ENCODE results near the gene CEACAM19. TPM values are rescaled to one million over a fixed set of nuclear protein-coding genes. Genes with fewer than 3 reads are reported as not detected.
"Not testable (repeated sequence)": the region's sequence is repeated elsewhere in the genome, so short reads cannot be mapped to it uniquely, and the experiment has no call there.

Gene CEACAM19, protein sequence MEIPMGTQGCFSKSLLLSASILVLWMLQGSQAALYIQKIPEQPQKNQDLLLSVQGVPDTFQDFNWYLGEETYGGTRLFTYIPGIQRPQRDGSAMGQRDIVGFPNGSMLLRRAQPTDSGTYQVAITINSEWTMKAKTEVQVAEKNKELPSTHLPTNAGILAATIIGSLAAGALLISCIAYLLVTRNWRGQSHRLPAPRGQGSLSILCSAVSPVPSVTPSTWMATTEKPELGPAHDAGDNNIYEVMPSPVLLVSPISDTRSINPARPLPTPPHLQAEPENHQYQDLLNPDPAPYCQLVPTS
- total RNA-seq = 1 to 10 TPM in 1 of 2 experiments, under 1 TPM in 1; 0.63 to 1.3 TPM

- Mint-ChIP-seq H3K27me3 (no peaks in the 10 kb centered on the region), H3K36me3 (ENCODE audit: low read depth) (no peaks in the 10 kb centered on the region), H3K27ac (no peak within 1 kb of the TSS), H3K4me1 (ENCODE audit: low read depth) (no peaks in the 10 kb centered on the region), H3K4me3 (no peak within 1 kb of the TSS), H3K9me3 (no peaks in the 10 kb centered on the region)
- intact Hi-C loops (cut with micrococcal nuclease) = no loop called here
- ChIA-PET CTCF (interaction anchor here (0.6 to 1.0 kb wide), 2 partner anchors 15 to 52 kb away, joined by 3 to 5 read pairs; no protein-coding TSS in a partner anchor), POLR2A (no interaction called here)
- TF ChIP-seq, protein P1, sequence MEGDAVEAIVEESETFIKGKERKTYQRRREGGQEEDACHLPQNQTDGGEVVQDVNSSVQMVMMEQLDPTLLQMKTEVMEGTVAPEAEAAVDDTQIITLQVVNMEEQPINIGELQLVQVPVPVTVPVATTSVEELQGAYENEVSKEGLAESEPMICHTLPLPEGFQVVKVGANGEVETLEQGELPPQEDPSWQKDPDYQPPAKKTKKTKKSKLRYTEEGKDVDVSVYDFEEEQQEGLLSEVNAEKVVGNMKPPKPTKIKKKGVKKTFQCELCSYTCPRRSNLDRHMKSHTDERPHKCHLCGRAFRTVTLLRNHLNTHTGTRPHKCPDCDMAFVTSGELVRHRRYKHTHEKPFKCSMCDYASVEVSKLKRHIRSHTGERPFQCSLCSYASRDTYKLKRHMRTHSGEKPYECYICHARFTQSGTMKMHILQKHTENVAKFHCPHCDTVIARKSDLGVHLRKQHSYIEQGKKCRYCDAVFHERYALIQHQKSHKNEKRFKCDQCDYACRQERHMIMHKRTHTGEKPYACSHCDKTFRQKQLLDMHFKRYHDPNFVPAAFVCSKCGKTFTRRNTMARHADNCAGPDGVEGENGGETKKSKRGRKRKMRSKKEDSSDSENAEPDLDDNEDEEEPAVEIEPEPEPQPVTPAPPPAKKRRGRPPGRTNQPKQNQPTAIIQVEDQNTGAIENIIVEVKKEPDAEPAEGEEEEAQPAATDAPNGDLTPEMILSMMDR (IDR thresholded peaks at IDR 0.05) = no peak
- DNase-seq = no peak
- no peak for ATAC-seq
Measured at GRCh38 chr19:44671400-44671799, at the start of gene CEACAM19. CEACAM19 (plus strand) TSS chr19:44671482; CDS start chr19:44671932, 450 bp downstream.

DNA sequence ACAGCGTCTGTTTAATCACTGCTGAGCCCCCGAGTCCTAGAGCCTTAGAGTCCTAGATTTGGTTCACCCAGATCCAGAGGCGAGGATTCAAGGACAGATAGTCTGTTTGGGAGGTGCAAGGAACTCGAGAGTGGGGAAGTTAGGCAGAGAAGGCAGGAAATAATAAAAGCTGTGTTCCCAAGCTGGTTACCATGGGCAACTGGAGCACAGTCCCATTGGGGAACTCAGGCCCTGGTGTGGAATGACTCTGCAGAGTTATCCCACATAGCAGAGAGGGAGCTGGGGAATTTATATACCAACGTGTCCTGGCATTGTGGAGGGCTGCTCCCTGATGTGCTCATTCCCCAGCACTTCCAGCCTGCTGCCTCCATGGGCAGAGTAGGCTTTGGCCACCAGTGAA lies 48.2 kb upstream of the CEACAM19 start:
- ChIA-PET CTCF (interaction anchor here (1.4 kb wide), 1 partner anchor 11 kb away, joined by 5 read pairs; no protein-coding TSS in a partner anchor), POLR2A (interaction anchor here (0.6 kb wide), 1 partner anchor 175 kb away, joined by 3 read pairs; no protein-coding TSS in a partner anchor)
- H3K36me3 Mint-ChIP-seq (ENCODE audit: low read depth) = no peaks in the 10 kb centered on the region
- no peak overlapping the region for H3K4me3 Mint-ChIP-seq
- no peak for ATAC-seq
- H3K27ac Mint-ChIP-seq = no peak overlapping the region
- DNase-seq = no peak
- H3K9me3 Mint-ChIP-seq = no peaks in the 10 kb centered on the region
- TF ChIP-seq, protein P1 (IDR thresholded peaks at IDR 0.05) = no peak
- intact Hi-C loops (cut with micrococcal nuclease) = no loop called here
- peaks cover 3% of the 10 kb centered on the region for H3K27me3 Mint-ChIP-seq
- no peaks in the 10 kb centered on the region for H3K4me1 Mint-ChIP-seq (ENCODE audit: low read depth)

DNA sequence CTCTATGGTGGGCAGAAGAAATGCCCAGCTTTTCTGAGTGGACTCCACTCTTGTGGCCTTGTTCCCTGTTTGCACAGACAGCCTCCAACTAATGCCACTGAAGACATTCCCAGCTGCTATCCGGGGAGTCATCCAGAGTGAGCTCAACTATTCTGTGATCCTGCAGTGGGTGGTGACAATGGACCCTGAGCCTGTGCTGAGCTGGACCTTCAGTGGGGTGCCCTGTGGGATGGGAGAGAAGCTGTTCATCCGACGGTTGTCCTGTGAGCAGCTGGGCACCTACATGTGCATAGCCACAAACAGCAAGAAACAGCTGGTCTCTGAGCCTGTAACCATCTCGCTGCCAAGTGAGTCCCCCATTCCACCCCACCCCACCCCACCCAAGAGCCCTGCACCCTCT lies 47.7 kb upstream of the CEACAM19 start:
- Mint-ChIP-seq H3K9me3 (no peaks in the 10 kb centered on the region), H3K27me3 (peaks cover 4% of the 10 kb centered on the region), H3K36me3 (ENCODE audit: low read depth) (no peaks in the 10 kb centered on the region), H3K4me3 (no peak overlapping the region), H3K4me1 (ENCODE audit: low read depth) (no peaks in the 10 kb centered on the region), H3K27ac (no peak overlapping the region)
- intact Hi-C loops (cut with micrococcal nuclease) = no loop called here
- DNase-seq (no peak), ATAC-seq (no peak)
- ChIA-PET POLR2A (interaction anchor here (0.6 kb wide), 1 partner anchor 174 kb away, joined by 3 read pairs; no protein-coding TSS in a partner anchor), CTCF (interaction anchor here (1.4 kb wide), 1 partner anchor 10 kb away, joined by 5 read pairs; no protein-coding TSS in a partner anchor)
- TF ChIP-seq, protein P1 (IDR thresholded peaks at IDR 0.05) = no peak

GRCh38 chr19:44624840-44625354 lies 46.4 kb upstream of the CEACAM19 start:
- H3K4me3 Mint-ChIP-seq = no peak overlapping the region
- TF ChIP-seq, protein P1 (IDR thresholded peaks at IDR 0.05) = no peak
- CTCF ChIA-PET = no interaction called here
- peaks cover 6% of the 10 kb centered on the region for H3K27me3 Mint-ChIP-seq
- intact Hi-C loops (cut with micrococcal nuclease) = no loop called here
- H3K36me3 Mint-ChIP-seq (ENCODE audit: low read depth) = no peaks in the 10 kb centered on the region
- POLR2A ChIA-PET = interaction anchor here (1.0 kb wide), 1 partner anchor 19 kb away, joined by 3 read pairs; no protein-coding TSS in a partner anchor
- H3K27ac Mint-ChIP-seq = no peak overlapping the region
- H3K9me3 Mint-ChIP-seq = no peaks in the 10 kb centered on the region
- no peaks in the 10 kb centered on the region for H3K4me1 Mint-ChIP-seq (ENCODE audit: low read depth)
- ATAC-seq = no peak
- no peak for DNase-seq

DNA sequence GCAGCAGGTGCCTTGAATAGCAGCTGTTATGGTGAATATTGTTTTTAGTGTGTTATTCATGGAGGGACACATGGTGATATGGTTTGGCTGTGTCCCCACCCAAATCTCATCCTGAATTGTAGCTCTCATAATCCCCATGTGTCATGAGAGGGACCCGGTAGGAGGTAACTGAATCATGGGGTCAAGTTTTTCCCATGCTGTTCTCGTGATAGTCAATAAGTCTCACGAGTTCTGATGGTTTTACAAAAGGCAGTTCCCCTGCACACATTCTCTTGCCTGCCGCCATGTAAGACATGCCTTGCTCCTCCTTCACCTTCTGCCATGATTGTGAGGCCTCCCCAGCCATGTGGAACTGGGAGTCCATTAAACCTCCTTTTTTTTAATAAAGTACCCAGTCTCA lies 45.6 kb upstream of the CEACAM19 start:
- H3K9me3 Mint-ChIP-seq; H3K4me1 Mint-ChIP-seq (ENCODE audit: low read depth); ATAC-seq; H3K27me3 Mint-ChIP-seq; intact Hi-C loops (cut with micrococcal nuclease); H3K4me3 Mint-ChIP-seq; H3K36me3 Mint-ChIP-seq (ENCODE audit: low read depth); DNase-seq; CTCF ChIA-PET; H3K27ac Mint-ChIP-seq: not testable (repeated sequence)
- POLR2A ChIA-PET = interaction anchor here (1.0 kb wide), 1 partner anchor 19 kb away, joined by 3 read pairs; no protein-coding TSS in a partner anchor
